Osteocyte (in vitro differentiated cells): ENCODE measurements around the gene KIF2C. TPM values are rescaled to one million over a fixed set of nuclear protein-coding genes. Genes with fewer than 3 reads are reported as not detected.

Experiments
- DNase-seq: peaks from one replicate; pipeline ENCODE4 v3.0.0; 2021; ENCODE audit warnings: mixed read lengths; ENCODE audit not compliant: unreplicated experiment; ENCODE audit errors: extremely low spot score
- H3K27ac Mint-ChIP-seq: one replicate; pipeline ENCODE4 v1.8.0; 2021; ENCODE audit warnings: mild to moderate bottlenecking, mixed read lengths; ENCODE audit not compliant: unreplicated experiment
- H3K27me3 Mint-ChIP-seq: one replicate; pipeline ENCODE4 v1.8.0; 2021; ENCODE audit warnings: mixed read lengths; ENCODE audit not compliant: unreplicated experiment
- H3K36me3 Mint-ChIP-seq: one replicate; pipeline ENCODE4 v1.8.0; 2021; ENCODE audit warnings: mixed read lengths; ENCODE audit not compliant: unreplicated experiment
- H3K4me1 Mint-ChIP-seq: one replicate; pipeline ENCODE4 v1.8.0; 2021; ENCODE audit warnings: mixed read lengths; ENCODE audit not compliant: unreplicated experiment
- H3K4me3 Mint-ChIP-seq: one replicate; pipeline ENCODE4 v1.8.0; 2021; ENCODE audit warnings: mild to moderate bottlenecking, moderate library complexity, mixed read lengths; ENCODE audit not compliant: unreplicated experiment
- H3K9me3 Mint-ChIP-seq: one replicate; pipeline ENCODE4 v1.8.0; 2021; ENCODE audit warnings: mixed read lengths; ENCODE audit not compliant: unreplicated experiment
- total RNA-seq: library from RNA; stranded (reverse); gene quantifications from 2 replicates; pipeline ENCODE4 v1.2.1, GENCODE V29; 2021
- TF ChIP-seq, protein P1 (sequence below): fragments of 200-600 bp; sonication (generic); IDR thresholded peaks from 2 replicates; pipeline ENCODE4 v1.5.0; 2021; ENCODE audit warnings: antibody characterized with exemption, mild to moderate bottlenecking, moderate library complexity

The KIF2C gene
- total RNA-seq, 1 donor from 2014 or later, result 7.5 TPM

DNA sequence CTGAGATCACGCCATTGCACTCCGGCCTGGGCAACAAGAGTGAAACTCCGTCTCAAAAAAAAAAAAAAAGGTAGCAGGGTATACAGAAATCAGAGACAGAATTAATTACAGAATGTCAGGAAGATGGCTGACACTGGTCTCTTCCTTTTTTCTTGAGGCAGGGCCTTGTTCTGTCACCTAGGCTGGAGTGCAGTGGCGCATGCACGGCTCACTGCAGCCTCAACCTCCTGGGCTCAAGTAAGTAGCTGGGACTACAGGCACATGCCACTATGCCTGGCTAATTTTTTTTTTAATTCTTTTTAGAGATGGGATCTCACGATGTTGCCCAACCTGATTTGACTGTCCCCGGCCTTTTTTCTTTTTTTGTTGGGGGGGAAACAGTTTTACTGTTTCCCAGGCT, 25.1 kb upstream of the KIF2C start:
- DNase-seq, result no peak
- H3K4me3 Mint-ChIP-seq, result no peak overlapping the region
- H3K9me3 Mint-ChIP-seq, result no peaks in the 10 kb centered on the region
- TF ChIP-seq, protein P1, sequence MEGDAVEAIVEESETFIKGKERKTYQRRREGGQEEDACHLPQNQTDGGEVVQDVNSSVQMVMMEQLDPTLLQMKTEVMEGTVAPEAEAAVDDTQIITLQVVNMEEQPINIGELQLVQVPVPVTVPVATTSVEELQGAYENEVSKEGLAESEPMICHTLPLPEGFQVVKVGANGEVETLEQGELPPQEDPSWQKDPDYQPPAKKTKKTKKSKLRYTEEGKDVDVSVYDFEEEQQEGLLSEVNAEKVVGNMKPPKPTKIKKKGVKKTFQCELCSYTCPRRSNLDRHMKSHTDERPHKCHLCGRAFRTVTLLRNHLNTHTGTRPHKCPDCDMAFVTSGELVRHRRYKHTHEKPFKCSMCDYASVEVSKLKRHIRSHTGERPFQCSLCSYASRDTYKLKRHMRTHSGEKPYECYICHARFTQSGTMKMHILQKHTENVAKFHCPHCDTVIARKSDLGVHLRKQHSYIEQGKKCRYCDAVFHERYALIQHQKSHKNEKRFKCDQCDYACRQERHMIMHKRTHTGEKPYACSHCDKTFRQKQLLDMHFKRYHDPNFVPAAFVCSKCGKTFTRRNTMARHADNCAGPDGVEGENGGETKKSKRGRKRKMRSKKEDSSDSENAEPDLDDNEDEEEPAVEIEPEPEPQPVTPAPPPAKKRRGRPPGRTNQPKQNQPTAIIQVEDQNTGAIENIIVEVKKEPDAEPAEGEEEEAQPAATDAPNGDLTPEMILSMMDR, result no peak
- H3K36me3 Mint-ChIP-seq, result no peaks in the 10 kb centered on the region
- H3K4me1 Mint-ChIP-seq, result peaks cover 2% of the 10 kb centered on the region
- H3K27ac Mint-ChIP-seq, result no peak overlapping the region
- peaks cover 34% of the 10 kb centered on the region for H3K27me3 Mint-ChIP-seq

DNA sequence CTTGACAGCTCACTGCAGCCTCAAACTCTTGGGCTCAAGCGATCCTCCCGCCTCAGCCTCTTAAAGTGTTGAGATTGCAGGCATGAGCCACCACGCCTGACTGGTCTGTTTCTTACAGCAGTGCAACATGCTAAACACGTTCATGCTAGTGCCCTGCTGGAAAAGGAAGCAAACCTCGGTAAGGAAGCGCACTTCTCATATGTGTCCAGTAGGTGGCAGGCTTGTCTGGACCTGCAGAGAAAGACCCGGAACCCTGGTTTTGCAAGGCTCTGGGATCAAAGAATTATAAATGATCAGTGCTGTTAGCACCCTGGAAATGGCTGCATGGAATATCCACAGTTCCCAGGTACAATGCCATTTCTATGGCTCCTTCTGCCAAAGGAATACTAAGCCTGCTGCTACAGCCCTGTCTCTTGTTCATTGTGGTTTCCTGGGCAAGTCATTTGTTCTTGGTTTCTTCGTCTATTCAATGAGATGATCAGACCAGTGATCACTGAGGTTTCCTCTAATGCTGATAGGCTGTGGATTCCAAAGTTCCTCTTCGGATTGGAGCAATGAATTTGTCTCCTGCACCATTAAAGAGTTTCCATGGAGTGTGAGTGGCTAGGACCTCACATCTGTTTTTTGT, 24.6 kb upstream of the KIF2C start:
- Mint-ChIP-seq H3K4me3 (no peak overlapping the region), H3K9me3 (no peaks in the 10 kb centered on the region)

DNA sequence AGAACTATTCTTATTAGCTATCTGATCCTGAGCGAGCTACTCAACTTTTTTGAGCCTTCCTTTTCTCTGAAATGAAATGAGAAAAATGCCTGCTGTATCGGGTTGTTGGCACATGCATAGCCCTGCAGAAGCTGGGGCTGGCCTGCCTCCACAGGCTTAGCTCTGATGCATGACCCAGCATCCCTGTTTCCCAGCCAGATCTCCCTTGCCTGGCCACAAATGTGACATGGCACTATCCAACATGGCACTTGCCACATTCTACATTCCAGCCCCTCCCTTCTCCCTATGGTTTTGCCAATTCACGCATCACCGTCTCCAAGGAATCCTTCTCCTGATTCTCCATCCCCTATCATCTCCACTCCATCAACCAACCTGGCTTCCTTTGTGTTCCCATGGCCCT, 22.5 kb upstream of the KIF2C start:
- H3K27ac Mint-ChIP-seq, result no peak overlapping the region
- H3K4me1 Mint-ChIP-seq, result peaks cover 6% of the 10 kb centered on the region

More for the DNA sequence above, 24.6 kb upstream of the KIF2C start:
- TF ChIP-seq, protein P1, result peak; percentile 91
- no peak overlapping the region for H3K27ac Mint-ChIP-seq
- no peak for DNase-seq
- peaks cover 2% of the 10 kb centered on the region for H3K4me1 Mint-ChIP-seq
- H3K27me3 Mint-ChIP-seq, result peaks cover 34% of the 10 kb centered on the region
- H3K36me3 Mint-ChIP-seq, result no peaks in the 10 kb centered on the region

DNA sequence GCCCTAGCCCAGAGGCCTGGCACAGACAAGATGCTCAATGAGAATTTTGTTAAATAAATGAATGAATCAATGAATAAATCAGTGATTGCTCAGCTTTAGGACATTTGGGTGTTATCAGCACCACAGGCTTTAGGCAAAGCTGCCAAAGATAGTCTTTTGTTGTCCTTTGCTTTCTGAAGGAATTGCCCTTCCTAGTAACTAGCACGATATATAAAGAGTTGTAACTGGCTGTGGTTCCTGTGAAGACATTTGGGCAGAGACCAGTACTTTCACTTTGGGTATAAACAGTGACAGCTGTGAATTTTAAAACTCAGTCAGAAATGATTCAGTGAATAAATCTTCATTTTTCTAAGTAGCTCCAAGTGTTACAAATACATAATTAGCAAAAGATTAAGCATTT, 22.0 kb upstream of the KIF2C start:
- no peak overlapping the region for H3K4me3 Mint-ChIP-seq
- H3K36me3 Mint-ChIP-seq, result no peaks in the 10 kb centered on the region
- no peaks in the 10 kb centered on the region for H3K9me3 Mint-ChIP-seq
- H3K4me1 Mint-ChIP-seq, result peaks cover 6% of the 10 kb centered on the region
- no peak overlapping the region for H3K27ac Mint-ChIP-seq
- peaks cover 19% of the 10 kb centered on the region for H3K27me3 Mint-ChIP-seq
- DNase-seq, result no peak
- TF ChIP-seq, protein P1, result no peak

More for the DNA sequence above, 22.5 kb upstream of the KIF2C start:
- DNase-seq, result no peak
- H3K27me3 Mint-ChIP-seq, result peaks cover 19% of the 10 kb centered on the region
- H3K36me3 Mint-ChIP-seq, result no peaks in the 10 kb centered on the region
- H3K9me3 Mint-ChIP-seq, result no peaks in the 10 kb centered on the region
- no peak overlapping the region for H3K4me3 Mint-ChIP-seq
- TF ChIP-seq, protein P1, result no peak

DNA sequence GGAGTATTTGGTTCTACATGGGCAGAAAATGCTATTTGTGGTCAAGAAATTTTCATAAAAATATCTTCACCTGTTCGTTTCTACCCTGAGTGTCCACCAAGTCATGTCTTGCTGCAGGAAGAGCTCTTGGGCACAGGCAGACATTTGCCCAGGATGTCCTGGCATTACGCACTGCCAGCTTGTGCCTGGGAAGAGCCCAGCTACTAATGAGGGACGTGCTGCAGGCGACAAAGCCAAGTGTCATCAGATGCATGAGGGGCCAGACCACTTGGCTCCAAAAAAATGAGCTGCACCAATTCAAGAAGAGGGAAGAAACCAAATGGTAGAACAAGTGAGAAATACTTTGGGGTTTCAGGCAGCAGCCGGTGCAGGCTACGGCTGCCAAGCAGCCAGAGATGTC, 21.5 kb upstream of the KIF2C start:
- TF ChIP-seq, protein P1, result no peak
- Mint-ChIP-seq H3K4me3 (no peak overlapping the region), H3K27me3 (peaks cover 19% of the 10 kb centered on the region), H3K27ac (no peak overlapping the region), H3K9me3 (no peaks in the 10 kb centered on the region), H3K36me3 (no peaks in the 10 kb centered on the region), H3K4me1 (peaks cover 6% of the 10 kb centered on the region)
- DNase-seq, result no peak
